GM23338 (cell line): ENCODE results near the gene AGAP1. TPM values are rescaled to one million over a fixed set of nuclear protein-coding genes. Genes with fewer than 3 reads are reported as not detected.

Experiments
- ATAC-seq: fragments of 200-7000 bp; cut with Tn5 transposase; 3 replicates; pipeline ENCODE4 v1.9.1; 2020
- DNase-seq: peaks from one replicate; pipeline ENCODE4 v3.0.0-alpha.2; 2015; ENCODE audit warnings: low spot score
- H2AFZ ChIP-seq: fragments of 200-600 bp; sonication (generic); 2 replicates; pipeline ENCODE4 v1.8.0; 2016; ENCODE audit warnings: antibody characterized with exemption, mild to moderate bottlenecking, moderate library complexity
- H3F3A ChIP-seq: fragments of 200-600 bp; sonication (generic); replicated peaks from 2 replicates; pipeline ENCODE4 v1.8.0; 2017; ENCODE audit warnings: antibody characterized with exemption, mixed run types, low read depth
- H3K27ac ChIP-seq: fragments of 200-600 bp; sonication (generic); 2 replicates; pipeline ENCODE4 v1.6.1; 2016; ENCODE audit warnings: low read depth
- H3K27me3 ChIP-seq: fragments of 200-600 bp; sonication (generic); 2 replicates; pipeline ENCODE4 v1.8.0; 2016; ENCODE audit warnings: mild to moderate bottlenecking, mixed run types, moderate library complexity; ENCODE audit not compliant: insufficient read depth
- H3K36me3 ChIP-seq: fragments of 200-600 bp; sonication (generic); 2 replicates; pipeline ENCODE4 v1.8.0; 2016; ENCODE audit warnings: mild to moderate bottlenecking; ENCODE audit not compliant: insufficient read depth
- H3K4me1 ChIP-seq: fragments of 200-600 bp; sonication (generic); 2 replicates; pipeline ENCODE4 v1.8.0; 2016; ENCODE audit warnings: mild to moderate bottlenecking, moderate library complexity; ENCODE audit not compliant: insufficient read depth
- H3K4me2 ChIP-seq: fragments of 200-600 bp; sonication (generic); 2 replicates; pipeline ENCODE4 v1.7.1; 2017; ENCODE audit warnings: mixed run types
- H3K4me3 ChIP-seq: fragments of 200-600 bp; sonication (generic); 2 replicates; pipeline ENCODE4 v1.6.1; 2016; ENCODE audit warnings: mixed run types
- H3K79me2 ChIP-seq: fragments of 200-600 bp; sonication (generic); replicated peaks from 2 replicates; pipeline ENCODE4 v1.8.0; 2017; ENCODE audit warnings: mild to moderate bottlenecking; ENCODE audit not compliant: insufficient read depth
- H3K9me2 ChIP-seq: fragments of 200-600 bp; sonication (generic); 2 replicates; pipeline ENCODE4 v1.8.0; 2017; ENCODE audit not compliant: insufficient read depth
- H4K20me1 ChIP-seq: fragments of 200-600 bp; sonication (generic); replicated peaks from 2 replicates; pipeline ENCODE4 v1.8.0; 2017; ENCODE audit warnings: mild to moderate bottlenecking; ENCODE audit not compliant: insufficient read depth
- H3K27ac Mint-ChIP-seq: 2 replicates; pipeline ENCODE4 v1.8.0; 2020; ENCODE audit warnings: inconsistent platforms, mild to moderate bottlenecking, moderate library complexity, mixed read lengths
- H3K27me3 Mint-ChIP-seq: 3 replicates; pipeline ENCODE4 v1.8.0; 2022; ENCODE audit warnings: low read depth, mild to moderate bottlenecking, moderate library complexity, mixed read lengths, inconsistent platforms; ENCODE audit not compliant: insufficient read depth, poor library complexity
- H3K36me3 Mint-ChIP-seq: 3 replicates; pipeline ENCODE4 v1.8.0; 2021; ENCODE audit warnings: low read depth, mild to moderate bottlenecking, inconsistent platforms, moderate library complexity, mixed read lengths
- H3K4me1 Mint-ChIP-seq: 3 replicates; pipeline ENCODE4 v1.8.0; 2020; ENCODE audit warnings: mild to moderate bottlenecking, inconsistent platforms, mixed read lengths
- H3K4me3 Mint-ChIP-seq: 3 replicates; pipeline ENCODE4 v1.8.0; 2021; ENCODE audit warnings: moderate library complexity, mild to moderate bottlenecking, inconsistent platforms, mixed read lengths
- H3K9me3 Mint-ChIP-seq: 3 replicates; pipeline ENCODE4 v1.8.0; 2020; ENCODE audit warnings: moderate library complexity, mild to moderate bottlenecking, inconsistent platforms, mixed read lengths
- CTCF ChIP-seq, 2 experiments: fragments of 200-600 bp in 1 of 2; sonication (generic) in 1 of 2; conservative IDR thresholded peaks; 2 replicates each; pipeline versions ENCODE4 v1.5.1 to v1.6.1; 2016 to 2017; ENCODE audit warnings: antibody characterized with exemption in 2 of 2, low read depth in 2 of 2, mild to moderate bottlenecking in 2 of 2, moderate library complexity in 1 of 2
- ETS1 ChIP-seq: IDR thresholded peaks from 2 replicates; pipeline ENCODE4 v1.6.1; 2016; ENCODE audit warnings: antibody characterized with exemption
- EZH2 ChIP-seq: fragments of 200-600 bp; sonication (generic); IDR thresholded peaks from one replicate; pipeline ENCODE4 v1.8.0; 2017; ENCODE audit warnings: antibody characterized with exemption, mild to moderate bottlenecking, low read depth; ENCODE audit not compliant: unreplicated experiment
- POLR2AphosphoS5 ChIP-seq: IDR thresholded peaks from 2 replicates; pipeline ENCODE4 v1.6.1; 2016; ENCODE audit warnings: antibody characterized with exemption, low read depth
- REST ChIP-seq: IDR thresholded peaks from one replicate; pipeline ENCODE4 v1.6.1; 2018; ENCODE audit warnings: antibody characterized with exemption; ENCODE audit not compliant: unreplicated experiment
- STAT1 ChIP-seq: IDR thresholded peaks from one replicate; pipeline ENCODE4 v1.6.1; 2016; ENCODE audit warnings: antibody characterized with exemption; ENCODE audit not compliant: unreplicated experiment
- ZNF114 ChIP-seq: fragments of 250-450 bp; sonication (Bioruptor Pico); IDR thresholded peaks from 2 replicates; pipeline ENCODE4 v1.5.0; 2020; ENCODE audit warnings: mild to moderate bottlenecking, moderate library complexity
- ZNF462 ChIP-seq: fragments of 250-450 bp; sonication (Bioruptor Pico); IDR thresholded peaks from 2 replicates; pipeline ENCODE4 v1.5.0; 2020; ENCODE audit warnings: mild to moderate bottlenecking, moderate library complexity
- polyA plus RNA-seq: library from polyadenylated mRNA; unstranded; fragments of >200 nt; fragmentation: Nextera tagmentation; extraction: Ambion mirVana; gene quantifications from 2 replicates; pipeline ENCODE4 v1.2.1, GENCODE V29; 2016
- total RNA-seq: library from RNA; depleted of rRNA; stranded (reverse); fragments of >200 nt; shearing (Covaris generic); gene quantifications from 2 replicates; pipeline ENCODE4 v1.2.3, GENCODE V29; 2014

Gene AGAP1
- total and polyA plus RNA-seq, 2 experiments from 2014 or later = 13.3 to 27.9 TPM

- TF ChIP-seq ZNF462 (CRISPR knock-in tag) (no peak), STAT1 (no peak)
Measured at GRCh38 chr2:235472443-235472842, 21.4 kb upstream of the AGAP1 start (continued).

- Histone ChIP-seq H2AFZ (0 out of 2 replicates have a peak overlapping the region, but pooled peaks have one; percentile 32), H3K36me3 (no peaks in the 10 kb centered on the region; the same call in 1 of the 2 replicates), H3K27ac (no peak overlapping the region), H3K4me1 (no peaks in the 10 kb centered on the region), H3K79me2 (no peaks in the 10 kb centered on the region), H3K9me2 (no peaks in the 10 kb centered on the region), H4K20me1 (no peaks in the 10 kb centered on the region), H3K27me3 (no peaks in the 10 kb centered on the region), H3K4me3 (no peak overlapping the region), H3F3A (no peaks in the 10 kb centered on the region), H3K4me2 (no peak overlapping the region)
- no peaks in the 10 kb centered on the region for H3K36me3 Mint-ChIP-seq
- no peak for ATAC-seq
- no peak overlapping the region for H3K27ac Mint-ChIP-seq
- no peak overlapping the region for H3K4me3 Mint-ChIP-seq
- H3K9me3 Mint-ChIP-seq = no peaks in the 10 kb centered on the region; the same call in 1 of the 3 replicates
- DNase-seq = no peak
- H3K27me3 Mint-ChIP-seq = peaks cover 1% of the 10 kb centered on the region
- no peaks in the 10 kb centered on the region for H3K4me1 Mint-ChIP-seq
- TF ChIP-seq REST (no peak), ETS1 (no peak), ZNF114 (CRISPR knock-in tag) (no peak), CTCF (conservative IDR thresholded peaks at IDR 0.05; ENCODE audit: low read depth in 2 of 2) (no peak), STAT1 (no peak), POLR2AphosphoS5 (no peak), EZH2 (no peak)
Measured at GRCh38 chr2:235478609-235479008, 15.2 kb upstream of the AGAP1 start.
